ENCODE measurements around the gene SLC24A5. TPM values are rescaled to one million over a fixed set of nuclear protein-coding genes. Genes with fewer than 3 reads are reported as not detected.

Gene SLC24A5
- total and polyA plus RNA-seq, 10 of the 15 experiments (the other 5 are each of a cell fraction or from before 2014, with no cell fraction given): not detected

- ChIA-PET RAD21 (ENCODE audit: unreplicated experiment) (no interaction called here), POLR2A (no interaction called here), SMC1A (ENCODE audit: uncharacterized antibody, unreplicated experiment) (no interaction called here), CTCF (no interaction called here)
- Histone ChIP-seq H3K9me3 (replicated peaks; ENCODE audit: control insufficient read depth, insufficient read depth, low read length) (no peaks in the 10 kb centered on the region), H3K27ac (ENCODE audit: control insufficient read depth, insufficient read depth) (no peak overlapping the region), H3K9ac (ENCODE audit: control insufficient read depth, insufficient read depth, low read length) (no peak overlapping the region), H4K20me1 (ENCODE audit: control insufficient read depth, insufficient read depth) (no peaks in the 10 kb centered on the region), H3K4me2 (ENCODE audit: control insufficient read depth, insufficient read depth) (no peak overlapping the region), H3K4me1 (ENCODE audit: control insufficient read depth, insufficient read depth, low read length) (peaks cover 4% of the 10 kb centered on the region; the same call in 1 of the 2 replicates), H3K4me3 (no peak overlapping the region), H2AFZ (ENCODE audit: control insufficient read depth, low read depth, low read length) (no peak overlapping the region), H3K27me3 (replicated peaks in 1 of 2; ENCODE audit: control insufficient read depth in 2 of 2, insufficient read depth in 2 of 2, low read length in 1 of 2) (no peaks in the 10 kb centered on the region), H3K79me2 (ENCODE audit: control insufficient read depth, insufficient read depth, low read length) (no peaks in the 10 kb centered on the region), H3K36me3 (ENCODE audit: control insufficient read depth in 2 of 2, insufficient read depth in 2 of 2, low read length in 1 of 2) (no peaks in the 10 kb centered on the region; a peak in 2 of 4 replicates)
- BruUV-seq (replicated peaks): no TSS peak
- intact Hi-C loops (cut with micrococcal nuclease; ENCODE audit: unreplicated experiment): no loop called here
- TF ChIP-seq EP300 (IDR thresholded peaks at IDR 0.05; ENCODE audit: borderline replicate concordance in 1 of 2, control insufficient read depth in 1 of 2, low read depth in 2 of 2, low read length in 2 of 2): no peak
- no peak for TF ChIP-seq ZNF384 (IDR thresholded peaks at IDR 0.05; ENCODE audit: borderline replicate concordance, low read depth, low read length)
- no peak for TF ChIP-seq GABPA (IDR thresholded peaks at IDR 0.05; ENCODE audit: low read depth)
- TF ChIP-seq RAD51 (IDR thresholded peaks at IDR 0.05): no peak
- no peak for TF ChIP-seq MAX (IDR thresholded peaks at IDR 0.05; ENCODE audit: low read depth, low read length)
- TF ChIP-seq E4F1 (IDR thresholded peaks at IDR 0.05; ENCODE audit: borderline replicate concordance, partially characterized antibody): no peak
- TF ChIP-seq SMARCA5 (IDR thresholded peaks at IDR 0.05): no peak
- TF ChIP-seq BCL3 (IDR thresholded peaks at IDR 0.05; ENCODE audit: borderline replicate concordance, insufficient read depth, low read depth, low read length, poor library complexity, severe bottlenecking): no peak
- TF ChIP-seq JUND (IDR thresholded peaks at IDR 0.05; ENCODE audit: low read depth, low read length): no peak
- TF ChIP-seq STAT1 (conservative IDR thresholded peaks at IDR 0.05): no peak
- no peak for TF ChIP-seq WRNIP1 (IDR thresholded peaks at IDR 0.05; ENCODE audit: borderline replicate concordance, low read depth, low read length)
- TF ChIP-seq USF1 (IDR thresholded peaks at IDR 0.05; ENCODE audit: borderline replicate concordance, extremely low read length, insufficient read depth, low read depth, low read length): no peak
- TF ChIP-seq PKNOX1 (IDR thresholded peaks at IDR 0.05): no peak
- FAIRE-seq (peak; percentile 70), ATAC-seq (peak; percentile 50; the same call in 2 of the 3 replicates), DNase-seq (ENCODE audit: low read depth, low spot score) (no peak)
- in situ Hi-C loops (cut with MboI): no loop called here
These were observed 26.6 kb downstream of the SLC24A5 start for GRCh38 chr15:48147358-48147757.

Data from GM12878 (cell line).